Right atrium auricular region (tissue), 2 donors: ENCODE data around the gene FNIP2. TPM values are rescaled to one million over a fixed set of nuclear protein-coding genes. Genes with fewer than 3 reads are reported as not detected.

Experiments used
- DNase-seq: peaks from one replicate; pipeline ENCODE4 v3.0.0-alpha.2; 2019; ENCODE audit warnings: low spot score
- H3K27ac ChIP-seq, 2 donors: fragments of 200-600 bp; sonication (generic); 1 replicate in 1 of 2; 2 replicates in 1 of 2; pipeline ENCODE4 v1.5.1; 2016 to 2019
- H3K27me3 ChIP-seq, 2 donors: fragments of 200-600 bp; sonication (generic); one replicate each; pipeline versions ENCODE4 v1.5.1 to v1.6.0; 2017 to 2019
- H3K36me3 ChIP-seq: fragments of 200-600 bp; sonication (generic); one replicate; pipeline ENCODE4 v1.5.1; 2016
- H3K4me1 ChIP-seq, 2 donors: fragments of 200-600 bp; sonication (generic); one replicate each; pipeline versions ENCODE4 v1.5.1 to v1.6.0; 2017 to 2019
- H3K4me3 ChIP-seq, 2 donors: fragments of 200-600 bp; sonication (generic); 1 replicate in 1 of 2; 2 replicates in 1 of 2; pipeline ENCODE4 v1.5.1; 2017 to 2019; ENCODE audit warnings: mild to moderate bottlenecking in 1 of 2, moderate library complexity in 1 of 2
- H3K9me3 ChIP-seq, 2 donors: fragments of 200-600 bp; sonication (generic); one replicate each; pipeline ENCODE4 v1.5.1; 2019
- CTCF ChIP-seq, 2 donors: fragments of 200-600 bp; sonication (generic); IDR thresholded peaks; one replicate each; pipeline ENCODE4 v1.5.1; 2019; ENCODE audit warnings: antibody characterized with exemption in 2 of 2
- total RNA-seq, 2 donors: library from RNA; depleted of rRNA; stranded (reverse); fragments of >200 nt; gene quantifications; one replicate each; pipeline ENCODE4 v1.1.0, GENCODE V29; 2016

Gene FNIP2
- total RNA-seq, 2 donors from 2014 or later, result 38.3 to 42.4 TPM

- no peaks in the 10 kb centered on the region for H3K9me3 ChIP-seq
- H3K4me1 ChIP-seq, result peaks cover 0 to 83% of the 10 kb centered on the region in 2 donors
- H3K36me3 ChIP-seq, result no peaks in the 10 kb centered on the region
- DNase-seq, result no peak
- no peaks in the 10 kb centered on the region for H3K27me3 ChIP-seq
- H3K4me3 ChIP-seq, result no peak overlapping the region
- peak overlapping the region; percentile 82 to 84 for H3K27ac ChIP-seq
- TF ChIP-seq CTCF (IDR thresholded peaks at IDR 0.05), result no peak
Observed at GRCh38 chr4:158809611-158810486, 41.0 kb downstream of the FNIP2 start.

GRCh38 chr4:158810487-158811215 lies 41.8 kb downstream of the FNIP2 start:
- Histone ChIP-seq H3K36me3 (no peaks in the 10 kb centered on the region), H3K27ac (peak overlapping the region; percentile 82 to 84), H3K9me3 (no peaks in the 10 kb centered on the region), H3K4me1 (peaks cover 0 to 81% of the 10 kb centered on the region in 2 donors), H3K4me3 (no peak overlapping the region), H3K27me3 (no peaks in the 10 kb centered on the region)
- TF ChIP-seq CTCF (IDR thresholded peaks at IDR 0.05), result no peak
- DNase-seq, result peak; percentile 87

GRCh38 chr4:158811216-158811540 lies 42.4 kb downstream of the FNIP2 start:
- no peaks in the 10 kb centered on the region for H3K36me3 ChIP-seq
- peaks cover 0 to 76% of the 10 kb centered on the region in 2 donors for H3K4me1 ChIP-seq
- no peak for DNase-seq
- no peaks in the 10 kb centered on the region for H3K9me3 ChIP-seq
- H3K4me3 ChIP-seq, result no peak overlapping the region
- no peaks in the 10 kb centered on the region for H3K27me3 ChIP-seq
- TF ChIP-seq CTCF (IDR thresholded peaks at IDR 0.05), result no peak
- H3K27ac ChIP-seq, result peak overlapping the region; percentile 82 to 84

DNA sequence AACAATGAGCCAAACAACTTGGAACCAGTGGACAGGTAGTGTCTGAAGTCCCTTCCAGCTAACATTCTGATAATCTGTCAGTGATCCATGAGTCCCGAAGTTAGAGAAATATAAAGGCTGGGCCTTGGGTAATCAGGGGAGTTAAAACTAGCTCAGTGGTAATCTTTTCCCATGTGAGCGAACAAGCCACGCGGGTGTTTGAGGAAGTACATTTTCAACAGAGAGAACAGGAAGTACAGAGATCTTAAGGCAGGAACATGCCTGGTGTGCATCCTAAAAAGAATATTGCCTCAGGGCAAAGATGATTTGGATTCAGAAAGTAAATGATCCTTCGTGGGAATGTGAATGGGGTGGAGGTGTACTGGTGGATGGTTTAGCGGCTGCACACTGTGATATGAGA lies 42.9 kb downstream of the FNIP2 start:
- no peak for TF ChIP-seq CTCF (IDR thresholded peaks at IDR 0.05)
- no peak for DNase-seq
- Histone ChIP-seq H3K9me3 (no peaks in the 10 kb centered on the region), H3K27ac (peak overlapping the region; percentile 82 to 84), H3K4me3 (no peak overlapping the region), H3K36me3 (no peaks in the 10 kb centered on the region), H3K4me1 (peaks cover 0 to 72% of the 10 kb centered on the region in 2 donors), H3K27me3 (no peaks in the 10 kb centered on the region)

DNA sequence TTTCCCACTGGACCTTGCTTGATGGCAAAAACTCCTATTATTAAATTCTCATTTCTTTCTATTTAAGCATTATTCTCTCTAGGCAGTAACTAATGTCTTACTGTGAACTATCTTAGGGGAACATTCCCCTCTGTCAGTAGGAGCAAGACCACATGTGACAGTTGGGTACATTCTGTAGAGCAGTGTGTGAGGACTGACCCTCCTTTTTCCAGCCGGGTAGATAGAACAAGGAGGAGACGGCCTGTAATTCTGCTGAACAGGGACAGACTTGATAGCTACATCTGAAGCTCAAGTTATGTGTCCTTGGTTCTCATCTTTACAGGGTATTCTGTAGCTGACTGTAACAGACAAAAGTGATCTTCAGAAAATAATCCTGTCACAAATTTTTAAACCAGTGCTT lies 43.3 kb downstream of the FNIP2 start:
- no peak for DNase-seq
- Histone ChIP-seq H3K9me3 (no peaks in the 10 kb centered on the region), H3K27me3 (no peaks in the 10 kb centered on the region), H3K27ac (peak overlapping the region; percentile 82 to 84), H3K4me1 (peaks cover 0 to 72% of the 10 kb centered on the region in 2 donors), H3K36me3 (no peaks in the 10 kb centered on the region), H3K4me3 (no peak overlapping the region)
- no peak for TF ChIP-seq CTCF (IDR thresholded peaks at IDR 0.05)
